ENCODE data around the gene VEPH1.

GRCh38 chr3:157375342-157375986, 127.8 kb downstream of the VEPH1 start:
- TF ChIP-seq CTCF (IDR thresholded peaks at IDR 0.05) (no peak), EP300 (IDR thresholded peaks at IDR 0.05) (no peak)

Data from tibial nerve (tissue), 4 donors.